NCI-H2196 treated with DMSO at 0.1 percent for 48 hours (cell line): ENCODE data around the gene NCCRP1.

Source experiments
- DNase-seq: peaks from one replicate; lab custom pipeline; 2025; ENCODE audit not compliant: unreplicated experiment; lab: John Stamatoyannopoulos, UW

Gene NCCRP1

DNA sequence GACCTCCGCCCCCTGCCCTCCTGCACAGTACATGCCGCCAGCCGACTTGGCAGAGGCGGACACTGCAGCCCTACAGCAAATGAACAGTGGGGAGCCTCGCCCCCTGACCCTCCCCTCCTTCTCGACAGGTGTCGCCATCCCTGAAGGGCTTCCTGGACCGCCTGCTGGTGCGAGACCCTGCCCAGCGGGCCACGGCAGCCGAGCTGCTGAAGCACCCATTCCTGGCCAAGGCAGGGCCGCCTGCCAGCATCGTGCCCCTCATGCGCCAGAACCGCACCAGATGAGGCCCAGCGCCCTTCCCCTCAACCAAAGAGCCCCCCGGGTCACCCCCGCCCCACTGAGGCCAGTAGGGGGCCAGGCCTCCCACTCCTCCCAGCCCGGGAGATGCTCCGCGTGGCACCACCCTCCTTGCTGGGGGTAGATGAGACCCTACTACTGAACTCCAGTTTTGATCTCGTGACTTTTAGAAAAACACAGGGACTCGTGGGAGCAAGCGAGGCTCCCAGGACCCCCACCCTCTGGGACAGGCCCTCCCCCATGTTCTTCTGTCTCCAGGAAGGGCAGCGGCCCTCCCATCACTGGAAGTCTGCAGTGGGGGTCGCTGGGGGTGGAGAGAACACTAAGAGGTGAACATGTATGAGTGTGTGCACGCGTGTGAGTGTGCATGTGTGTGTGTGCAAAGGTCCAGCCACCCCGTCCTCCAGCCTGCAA lies 18.3 kb upstream of the NCCRP1 start:
- DNase-seq = no peak

DNA sequence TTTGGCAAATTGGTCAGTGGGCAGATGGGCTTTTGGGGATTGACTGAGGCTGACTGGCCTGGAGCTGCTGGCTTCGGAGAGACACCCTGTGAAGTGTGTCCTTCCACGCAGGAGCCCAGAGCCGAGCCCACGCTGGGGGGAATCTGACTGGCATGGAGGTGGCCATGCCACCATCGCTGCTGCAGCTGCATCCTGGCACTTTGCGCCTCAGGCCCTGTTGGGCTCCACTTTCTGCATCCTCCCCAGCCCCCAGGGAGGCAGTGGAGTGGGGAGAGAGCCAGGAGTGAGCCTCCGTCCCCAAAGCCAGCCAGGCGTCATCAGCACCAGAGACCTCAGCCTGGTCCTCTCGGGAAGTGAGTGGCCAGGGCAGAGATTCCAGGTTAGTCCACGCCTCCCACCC lies 17.0 kb upstream of the NCCRP1 start:
- DNase-seq = no peak

DNA sequence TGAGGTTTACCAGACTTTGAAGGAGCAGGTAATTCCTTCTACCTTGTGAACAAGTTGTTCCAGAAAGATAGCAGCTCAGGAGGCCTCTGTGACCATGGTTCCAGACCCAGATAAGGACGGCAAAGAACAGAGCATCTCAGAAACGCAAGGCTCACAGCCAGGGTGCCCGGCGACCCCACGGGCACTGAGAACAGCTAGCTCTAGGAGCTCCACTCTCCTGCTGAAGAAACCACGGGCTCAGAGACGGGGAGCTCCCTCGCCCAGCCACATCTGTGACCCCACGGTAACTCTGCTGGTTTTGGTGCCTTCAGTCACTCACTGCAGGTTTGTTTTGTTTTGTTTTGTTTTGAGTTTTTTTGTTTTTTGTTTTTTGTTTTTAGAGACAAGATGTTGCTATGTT lies 16.0 kb upstream of the NCCRP1 start:
- no peak for DNase-seq

DNA sequence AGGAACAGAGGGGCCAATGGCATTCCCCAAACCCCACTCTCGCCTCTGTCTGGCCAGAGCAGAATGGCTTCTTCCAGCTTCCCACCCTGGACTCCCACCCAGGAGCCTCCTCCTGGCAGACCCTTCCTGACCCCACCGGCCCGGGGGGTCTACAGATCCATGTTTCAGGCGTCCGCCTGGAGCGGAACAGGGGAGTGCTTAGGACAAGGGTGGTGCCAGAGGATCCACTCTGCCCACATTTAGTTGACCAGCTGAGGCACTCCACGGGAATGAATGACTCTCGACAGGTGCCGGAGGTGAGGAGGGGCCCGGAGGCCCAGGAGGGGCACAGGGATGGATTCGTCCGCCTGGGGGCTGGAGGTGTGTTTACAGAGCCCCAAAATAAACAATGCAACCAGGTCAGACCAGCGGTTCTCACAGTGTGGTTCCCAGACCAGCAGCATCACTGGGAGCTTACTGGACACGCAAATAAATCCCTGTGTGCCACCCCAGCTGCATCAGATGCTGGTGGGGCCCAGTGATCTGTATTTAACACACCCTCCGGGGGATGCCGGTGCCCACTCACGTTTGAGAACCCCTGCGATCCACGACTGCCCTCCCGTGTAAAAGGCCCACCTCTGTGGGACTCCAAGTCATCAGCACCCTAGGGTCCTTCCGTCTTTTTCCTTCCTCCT lies 15.1 kb upstream of the NCCRP1 start:
- no peak for DNase-seq

DNA sequence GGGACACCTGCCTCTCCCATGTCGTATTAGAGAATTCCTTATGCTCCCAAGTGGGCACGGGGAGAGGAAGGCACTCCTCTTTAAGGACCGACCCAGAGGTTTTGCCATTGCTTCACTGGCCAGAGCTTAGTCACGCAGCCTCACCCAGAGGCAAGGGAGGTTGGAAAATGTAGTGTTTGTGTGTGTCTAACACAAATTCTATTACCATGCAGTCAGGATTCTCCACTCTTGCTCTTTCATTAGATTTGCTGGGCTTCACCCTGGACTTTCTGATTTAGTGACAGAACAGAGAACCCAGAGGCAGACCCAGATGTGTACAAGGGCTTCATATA lies 14.6 kb upstream of the NCCRP1 start:
- no peak for DNase-seq

DNA sequence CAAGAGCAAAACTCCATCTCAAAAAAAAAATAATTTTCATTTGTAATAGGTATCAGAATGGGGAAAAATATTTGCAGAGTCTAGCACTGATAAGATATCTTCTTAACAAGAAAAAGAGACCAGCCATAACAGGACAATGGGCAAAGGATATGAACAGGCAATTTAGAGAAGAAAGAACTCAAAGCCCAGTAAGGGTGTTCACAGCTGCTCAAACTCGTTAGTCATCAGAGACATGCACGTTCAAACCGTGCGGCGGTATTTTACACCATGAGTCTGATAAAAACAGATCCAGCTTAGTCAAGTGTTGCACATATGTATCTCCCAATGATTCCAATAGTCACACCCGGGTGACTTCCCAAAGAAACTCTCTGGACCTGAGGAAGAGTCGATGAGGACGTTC lies 13.7 kb upstream of the NCCRP1 start:
- DNase-seq = no peak

DNA sequence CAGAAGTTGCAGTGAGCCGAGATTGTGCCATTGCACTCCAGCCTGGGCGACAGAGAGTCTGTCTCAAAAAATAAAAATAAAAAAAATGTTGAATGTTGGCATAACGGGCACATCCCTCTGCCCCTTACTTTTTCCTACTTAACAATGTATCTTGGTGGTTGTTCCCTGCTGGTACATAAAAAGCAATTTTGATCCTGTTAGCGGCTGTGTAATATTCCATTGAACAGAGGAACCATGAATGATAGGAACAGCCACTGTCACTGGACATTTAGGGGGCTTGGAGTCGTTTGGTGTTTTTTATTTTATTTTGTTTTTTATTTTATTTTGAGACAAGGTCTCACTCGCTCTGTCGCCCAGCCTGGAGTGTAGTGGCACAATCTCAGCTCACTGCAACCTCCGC lies 10.4 kb upstream of the NCCRP1 start:
- DNase-seq = no peak

DNA sequence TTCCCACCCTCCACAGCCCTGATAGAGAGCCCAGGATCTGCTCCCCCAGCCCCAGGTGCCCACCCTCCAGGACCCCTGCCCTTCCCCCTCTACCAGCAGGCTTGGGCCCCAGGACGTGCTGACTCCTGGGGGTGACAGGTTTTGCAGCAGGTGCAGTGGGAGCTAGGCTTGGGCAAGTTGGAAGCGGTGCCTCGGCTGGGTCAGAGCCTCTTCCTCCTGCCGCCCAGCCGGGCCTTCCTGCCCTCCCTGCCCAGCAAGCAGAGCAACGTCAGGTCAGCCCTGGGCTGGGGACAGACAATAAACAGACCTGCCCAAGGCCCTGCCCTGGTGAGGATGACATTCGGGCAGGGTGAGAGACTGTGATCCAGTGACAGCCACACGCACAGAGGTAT lies 9.2 kb upstream of the NCCRP1 start:
- DNase-seq = no peak

DNA sequence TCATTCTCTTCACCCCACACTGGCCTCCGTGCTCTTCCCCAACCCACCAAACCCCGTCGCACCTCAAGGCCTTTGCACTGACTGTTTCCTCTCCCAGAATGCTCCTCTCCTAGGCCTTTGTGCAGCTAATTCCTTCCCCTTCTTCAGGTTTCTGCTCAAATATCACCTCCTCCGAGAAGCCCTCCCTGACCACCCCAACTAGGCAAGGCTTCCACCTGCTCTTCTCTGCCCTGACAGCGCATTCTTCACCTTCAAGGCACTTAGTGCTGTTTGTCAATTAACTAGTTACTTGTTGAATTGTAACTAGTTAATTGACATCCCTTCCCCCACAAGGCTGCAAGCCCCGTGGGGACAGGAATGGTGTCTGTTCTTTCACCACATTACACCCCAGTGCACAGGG lies 7.8 kb upstream of the NCCRP1 start:
- DNase-seq = no peak

DNA sequence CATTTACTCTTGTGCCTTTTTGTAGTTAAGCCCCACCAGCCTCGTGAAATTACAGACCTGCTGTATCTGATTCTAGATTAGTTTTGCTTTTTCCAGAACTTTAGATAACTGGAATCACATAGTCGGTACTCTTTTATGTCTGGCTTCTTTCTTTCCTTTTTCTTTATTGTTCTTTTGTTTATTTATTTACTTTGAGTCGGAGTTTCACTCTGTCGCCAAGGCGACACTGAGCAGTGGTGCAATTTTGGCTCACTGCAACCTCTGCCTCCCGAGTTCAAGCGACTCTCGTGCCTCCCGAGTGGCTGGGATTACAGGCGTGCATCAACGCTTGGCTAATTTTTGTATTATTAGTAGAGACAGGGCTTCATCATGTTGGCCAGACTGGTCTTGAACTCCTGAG lies 6.0 kb upstream of the NCCRP1 start:
- no peak for DNase-seq

DNA sequence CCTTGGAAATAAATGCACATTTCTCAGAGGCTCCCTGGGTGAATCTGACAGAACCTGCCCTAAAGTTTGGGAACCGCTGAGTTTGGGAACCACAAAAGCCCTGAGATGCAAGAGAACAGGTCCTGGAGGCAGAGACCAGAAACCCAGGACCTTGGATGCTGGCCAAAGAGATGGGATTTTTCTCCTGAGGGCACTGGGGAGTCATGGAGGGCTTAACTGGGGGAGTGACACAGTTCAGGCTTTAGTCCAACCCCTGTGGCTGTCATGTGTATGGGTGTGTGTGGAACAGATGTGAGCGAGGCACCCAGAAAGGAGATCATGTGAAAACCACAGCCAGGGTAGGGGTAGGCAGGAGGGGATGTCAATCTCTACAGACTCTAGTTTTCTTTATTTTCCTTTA lies 3.9 kb upstream of the NCCRP1 start:
- DNase-seq = no peak

DNA sequence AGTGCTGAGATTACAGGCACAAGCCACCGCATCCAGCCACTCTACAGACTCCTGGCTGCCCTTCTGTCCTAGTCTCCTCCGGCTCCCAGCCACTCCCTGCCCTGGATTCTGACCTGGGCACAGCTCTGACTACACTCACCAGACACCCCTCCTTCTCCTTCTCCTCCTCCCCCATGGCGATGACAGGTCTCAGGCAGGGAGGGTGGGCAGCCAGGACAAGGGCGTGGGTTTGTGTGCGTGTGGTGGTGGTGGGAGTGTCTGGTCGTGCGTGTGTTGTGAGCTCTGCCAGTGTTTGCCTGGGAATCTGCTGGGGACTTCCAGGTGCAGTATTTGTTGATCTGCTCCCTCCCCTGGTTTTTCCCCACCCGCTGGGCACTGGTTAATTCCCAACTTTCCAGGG lies 3.0 kb upstream of the NCCRP1 start:
- no peak for DNase-seq

DNA sequence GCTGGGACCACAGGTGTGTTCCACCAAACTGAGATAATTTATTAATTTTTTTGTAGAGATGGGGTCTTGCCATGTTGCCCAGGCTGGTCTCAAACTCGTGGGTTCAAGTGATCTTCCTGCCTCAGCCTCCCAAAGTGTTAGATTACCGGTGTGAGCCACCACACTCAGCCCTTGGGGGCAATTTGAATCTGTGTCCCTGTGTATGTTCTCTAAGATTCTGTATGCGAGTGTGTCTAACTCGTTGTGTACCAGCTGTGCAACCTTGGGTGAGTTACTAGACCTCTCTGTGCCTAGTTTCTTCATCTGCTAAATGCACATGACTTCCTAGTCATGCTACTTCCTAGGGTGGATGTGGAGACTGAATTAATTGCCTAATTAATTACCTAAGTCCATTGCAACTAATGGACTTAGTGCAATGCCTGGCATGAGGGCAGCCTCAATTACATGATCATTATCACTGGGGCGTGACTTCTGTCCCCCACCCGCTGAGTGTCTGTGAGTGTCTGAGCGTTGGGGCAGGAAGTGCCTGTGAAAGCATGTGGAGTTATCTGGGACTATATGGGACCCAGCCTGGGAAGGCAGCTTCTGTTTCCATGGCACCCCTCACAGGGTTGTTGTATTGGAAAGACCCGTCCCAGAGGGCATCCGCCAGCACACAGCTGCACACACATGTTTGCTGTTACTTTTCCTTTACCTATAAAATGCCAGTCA lies 1.8 kb upstream of the NCCRP1 start:
- no peak for DNase-seq

DNA sequence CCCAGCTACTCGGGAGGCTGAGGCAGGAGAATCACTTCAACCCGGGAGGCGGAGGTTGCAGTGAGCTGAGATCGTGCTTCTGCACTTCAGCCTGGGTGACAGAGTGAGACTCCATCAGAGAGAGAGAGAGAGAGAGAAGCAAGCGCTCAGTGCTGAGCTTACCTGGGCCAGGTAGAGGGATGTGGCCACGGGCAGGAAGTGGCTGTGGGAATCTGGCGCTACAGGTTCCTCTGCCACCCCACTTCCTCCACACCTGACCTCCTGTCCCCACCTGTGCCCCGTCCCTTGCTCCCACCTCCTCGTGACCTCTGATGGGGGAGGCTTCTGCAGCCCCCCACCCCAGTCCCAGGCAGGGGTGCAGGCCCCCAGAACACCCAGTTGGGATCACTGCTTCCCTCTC lies 1.0 kb upstream of the NCCRP1 start:
- DNase-seq = no peak

DNA sequence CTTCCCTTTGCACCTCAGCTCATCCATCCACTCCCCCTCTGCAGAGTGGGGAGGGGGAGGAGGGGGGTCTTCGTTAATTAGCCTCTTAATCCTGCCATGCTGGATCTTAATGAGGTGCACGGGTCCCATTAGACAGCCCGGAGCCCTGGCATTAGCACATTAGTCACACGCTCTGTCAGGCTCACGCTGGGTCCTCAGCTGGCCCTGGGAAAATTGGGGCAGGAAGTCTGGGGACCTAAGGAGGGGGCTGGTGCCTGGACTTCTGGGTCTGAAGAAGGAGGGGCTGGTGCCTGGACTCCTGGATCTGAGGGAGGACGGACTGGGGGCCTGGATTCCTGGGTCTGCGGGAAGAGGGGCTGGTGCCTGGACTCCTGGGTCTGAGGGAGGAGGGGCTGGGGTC lies 444 bp upstream of the NCCRP1 start:
- DNase-seq = no peak

DNA sequence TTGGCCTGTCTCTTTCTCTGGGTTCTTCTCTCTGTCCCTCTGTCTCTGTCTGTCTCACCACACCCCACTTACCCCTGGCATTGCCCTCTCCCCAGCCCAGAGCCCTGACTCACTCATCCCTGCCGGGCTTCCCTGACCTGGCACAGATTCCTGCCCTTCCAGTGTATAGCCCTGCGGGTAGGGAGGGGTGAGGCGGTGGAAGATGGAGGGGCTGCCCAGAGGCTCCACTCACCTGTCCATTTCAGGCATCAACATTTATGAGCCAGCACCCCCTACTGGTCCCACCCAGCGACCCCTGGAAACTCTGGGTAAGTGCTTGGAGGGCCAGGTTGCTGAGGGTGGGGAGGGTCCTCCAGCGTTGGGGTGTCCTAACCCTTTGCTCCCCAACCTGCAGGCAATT lies 1.0 kb downstream of the NCCRP1 start:
- no peak for DNase-seq

DNA sequence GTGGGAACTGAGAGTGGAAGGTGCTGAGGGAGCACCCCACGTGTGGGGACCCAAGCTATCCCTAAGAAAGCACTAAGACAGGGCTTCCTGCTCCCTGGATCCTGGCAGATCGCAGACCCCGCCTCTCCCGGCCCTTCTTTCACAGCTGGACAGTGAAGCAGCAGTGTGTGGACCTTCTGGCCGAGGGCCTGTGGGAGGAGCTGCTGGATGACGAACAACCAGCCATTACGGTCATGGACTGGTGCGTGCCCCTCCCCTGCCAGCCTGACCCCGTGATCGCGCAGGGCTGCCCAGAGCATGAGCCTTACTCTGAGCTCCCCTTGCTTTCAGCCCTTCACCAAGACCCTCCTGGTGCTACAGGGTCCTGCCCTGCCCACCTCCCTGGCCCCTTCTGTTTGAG lies 2.3 kb downstream of the NCCRP1 start:
- DNase-seq = peak; percentile 50

DNA sequence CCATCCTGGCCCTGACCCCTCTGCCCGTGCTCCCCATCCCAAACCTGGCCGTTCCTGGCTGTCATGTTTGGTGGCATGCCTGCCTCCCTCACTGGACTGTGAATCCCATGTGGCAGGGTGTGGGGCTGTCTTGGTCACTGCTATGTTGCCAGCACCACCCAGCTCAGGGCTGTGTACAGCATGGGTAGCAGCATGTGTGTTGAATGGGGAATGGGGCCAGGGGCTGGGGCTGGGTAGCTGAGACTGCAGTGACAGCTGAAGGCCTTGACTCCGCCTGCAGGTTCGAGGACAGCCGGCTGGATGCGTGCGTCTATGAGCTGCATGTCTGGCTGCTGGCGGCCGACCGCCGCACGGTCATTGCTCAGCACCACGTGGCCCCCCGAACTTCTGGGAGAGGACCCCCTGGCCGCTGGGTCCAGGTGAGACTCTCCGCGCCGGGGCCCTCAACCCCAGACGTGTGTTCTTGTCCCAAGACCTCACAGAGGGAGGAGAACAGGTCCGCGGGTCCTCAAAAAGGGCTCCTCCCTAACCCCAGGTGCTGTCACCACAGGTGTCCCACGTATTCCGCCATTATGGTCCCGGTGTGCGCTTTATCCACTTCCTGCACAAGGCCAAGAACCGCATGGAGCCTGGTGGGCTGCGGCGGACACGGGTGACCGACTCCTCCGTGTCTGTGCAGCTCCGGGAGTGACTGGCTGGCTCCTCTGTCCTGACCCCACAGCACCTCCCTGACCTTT lies 3.5 kb downstream of the NCCRP1 start:
- no peak for DNase-seq

DNA sequence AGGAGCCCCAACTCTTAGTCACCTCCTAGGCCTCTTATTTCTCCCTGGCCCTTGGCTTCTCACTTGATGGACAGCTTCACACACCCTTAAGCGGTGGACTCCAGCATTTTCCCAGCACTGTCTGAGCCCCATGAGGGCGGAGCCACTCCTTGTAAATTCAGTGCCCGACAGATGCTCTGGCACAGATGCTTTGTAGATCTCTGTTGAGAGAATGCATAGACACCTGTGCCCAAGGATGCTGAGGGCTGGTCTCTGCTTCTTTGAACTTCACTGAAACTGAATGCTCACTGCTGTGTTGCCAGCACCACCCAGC lies 4.0 kb downstream of the NCCRP1 start:
- no peak for DNase-seq

DNA sequence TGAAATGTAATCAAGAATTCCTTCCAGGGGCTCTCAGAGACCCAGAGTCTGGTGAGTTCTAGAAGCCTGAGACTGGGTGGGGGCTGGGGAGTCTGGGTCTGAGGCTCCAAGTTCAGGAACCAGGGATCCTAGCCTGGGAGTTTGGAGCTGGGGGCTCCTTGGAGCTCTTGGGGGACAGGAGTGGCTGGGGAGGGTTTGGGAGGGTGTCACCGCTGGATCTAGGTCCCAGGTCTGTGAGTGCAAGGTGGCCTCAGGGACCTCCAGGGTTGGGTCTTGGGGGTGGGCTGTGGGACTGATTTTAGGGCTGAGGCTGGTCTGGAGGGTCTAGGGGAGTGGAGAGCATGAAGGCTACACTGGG lies 6.2 kb downstream of the NCCRP1 start:
- no peak for DNase-seq

DNA sequence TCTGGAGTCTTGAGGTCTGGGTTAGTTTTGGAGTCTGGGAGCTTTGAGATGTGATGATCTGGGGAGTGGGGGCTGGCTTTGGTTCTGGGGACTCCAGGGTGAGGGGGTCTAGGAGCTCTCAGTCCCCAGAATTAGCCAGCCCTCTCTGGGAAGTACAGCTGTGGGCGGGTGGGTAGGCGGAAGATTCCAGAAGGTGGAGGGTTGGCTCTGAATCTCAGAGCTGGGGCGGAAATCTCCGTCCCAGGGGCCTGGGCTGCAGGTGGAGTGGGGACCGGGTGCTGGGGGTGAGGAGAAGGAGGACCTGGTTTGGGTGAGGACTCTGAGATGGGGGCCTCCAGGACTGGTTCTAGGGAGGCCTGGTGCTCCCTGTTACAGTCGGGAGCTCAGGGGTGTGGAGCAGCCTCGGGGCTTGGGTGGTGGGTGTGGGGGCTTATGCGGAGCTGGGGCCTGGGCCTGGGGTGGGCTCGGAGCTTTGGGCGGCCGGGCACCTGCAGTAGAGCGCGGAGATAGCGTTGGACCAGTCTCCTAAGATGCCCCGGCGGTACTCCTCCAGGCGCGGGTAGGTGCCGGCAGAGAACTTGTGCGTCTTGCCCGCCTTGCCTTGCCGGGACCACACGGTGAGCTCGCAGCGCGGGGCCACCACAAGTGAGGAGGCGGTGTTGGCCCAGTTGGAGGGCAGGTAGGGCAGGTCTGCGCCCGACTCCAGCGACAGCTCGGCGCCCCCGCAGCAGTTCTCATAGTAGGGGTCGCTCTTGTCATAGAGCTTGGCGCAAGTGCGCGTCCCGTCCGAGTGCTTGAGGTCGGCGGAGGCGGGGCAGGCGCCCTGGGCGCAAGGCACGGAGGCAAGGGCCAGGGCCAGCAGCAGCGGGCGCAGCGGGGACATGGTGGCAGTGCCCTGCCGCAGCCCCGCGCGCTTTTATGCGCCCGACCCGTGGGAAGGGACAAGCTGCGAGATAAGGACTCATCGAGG lies 6.9 kb downstream of the NCCRP1 start, which contains the start of gene SYCN:
Gene SYCN (minus strand): TSS at position 892 of the 970 bp plus-strand sequence. CDS start 9 bp downstream, at position 883.
- DNase-seq = no peak
